GM12891 (cell line): ENCODE results near the gene PCDHA12.
"Not testable (repeated sequence)": the region's sequence is repeated elsewhere in the genome, so short reads cannot be mapped to it uniquely, and the experiment has no call there.

Experiments
- PAX5 ChIP-seq: IDR thresholded peaks from 2 replicates; pipeline ENCODE4 v1.6.1; 2011; ENCODE audit warnings: low read length, moderate library complexity, mild to moderate bottlenecking; ENCODE audit not compliant: insufficient read depth, severe bottlenecking
- POLR2A ChIP-seq: IDR thresholded peaks from 2 replicates; pipeline ENCODE4 v1.6.1; 2011; ENCODE audit warnings: low read depth, low read length, control low read depth
- POLR2AphosphoS5 ChIP-seq: IDR thresholded peaks from 2 replicates; pipeline ENCODE4 v1.6.1; 2011; ENCODE audit warnings: low read depth, low read length, control low read depth
- POU2F2 ChIP-seq: IDR thresholded peaks from 2 replicates; pipeline ENCODE4 v1.6.1; 2011; ENCODE audit warnings: low read depth, mild to moderate bottlenecking, control low read depth, low read length, moderate library complexity
- TAF1 ChIP-seq: IDR thresholded peaks from 2 replicates; pipeline ENCODE4 v1.6.1; 2011; ENCODE audit warnings: low read depth, low read length, control low read depth

- not testable (repeated sequence) for TF ChIP-seq POLR2A, TAF1, PAX5, POLR2AphosphoS5, POU2F2
Observed at GRCh38 chr5:140848139-140849102, 26.7 kb upstream of the PCDHA12 start, which contains the start of gene PCDHA9.
